D721Med (cell line): ENCODE measurements around the gene CPPED1.
"Not testable (repeated sequence)": the region's sequence is repeated elsewhere in the genome, so short reads cannot be mapped to it uniquely, and the experiment has no call there.

ENCODE experiments used
- DNase-seq: peaks from one replicate; pipeline ENCODE4 v3.0.0; 2011; ENCODE audit warnings: low spot score; ENCODE audit not compliant: insufficient read length
- FAIRE-seq: peaks from 2 replicates; lab custom pipeline; 2011; peaks lifted over from hg19 to GRCh38; lab: Jason Lieb, UNC
- CTCF ChIP-seq: IDR thresholded peaks from 2 replicates; pipeline ENCODE4 v1.5.1; 2012; ENCODE audit warnings: mild to moderate bottlenecking, control low read depth; ENCODE audit not compliant: insufficient read depth; ENCODE audit errors: missing control alignments

CPPED1 gene

DNA sequence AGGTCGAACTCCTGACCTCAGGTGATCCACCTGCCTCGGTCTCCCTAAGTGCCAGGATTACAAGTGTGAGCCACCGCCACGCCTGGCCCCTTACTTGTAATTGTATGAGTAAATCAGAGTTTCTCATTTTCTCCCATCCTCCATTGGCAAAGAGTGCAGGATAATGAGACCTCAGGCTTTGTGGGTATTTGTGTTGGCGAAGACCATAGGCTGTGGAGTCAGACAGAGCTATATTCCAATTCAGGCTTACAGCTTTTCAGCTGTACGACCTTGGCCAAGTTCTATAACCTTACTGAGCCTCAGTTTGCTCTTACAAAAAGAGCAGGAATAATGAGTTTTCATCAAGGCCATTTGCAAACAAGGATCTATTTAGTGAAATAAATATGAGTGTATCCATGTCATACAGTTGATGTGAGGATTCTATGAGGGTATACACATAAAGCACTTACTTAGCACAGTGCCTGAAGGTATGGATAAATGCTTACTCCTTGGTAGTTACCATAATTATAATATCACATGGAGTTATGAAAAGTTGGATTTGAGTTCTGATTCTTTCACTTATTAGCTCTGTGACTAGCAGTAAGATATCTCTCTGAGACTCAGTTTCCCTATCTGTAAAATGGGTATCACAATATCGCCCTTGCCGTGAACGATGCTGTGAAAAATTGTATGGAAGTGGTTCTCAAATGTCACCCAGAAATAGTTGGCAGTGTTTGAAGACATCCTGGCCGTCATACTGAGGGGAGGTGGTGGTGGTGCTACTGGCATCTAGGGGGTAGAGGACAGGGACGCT lies 25.6 kb upstream of the CPPED1 start:
- TF ChIP-seq CTCF = no peak
- DNase-seq = no peak
- no peak for FAIRE-seq

GRCh38 chr16:12828206-12828605 lies 24.5 kb upstream of the CPPED1 start:
- FAIRE-seq = no peak
- no peak for DNase-seq
- no peak for TF ChIP-seq CTCF

DNA sequence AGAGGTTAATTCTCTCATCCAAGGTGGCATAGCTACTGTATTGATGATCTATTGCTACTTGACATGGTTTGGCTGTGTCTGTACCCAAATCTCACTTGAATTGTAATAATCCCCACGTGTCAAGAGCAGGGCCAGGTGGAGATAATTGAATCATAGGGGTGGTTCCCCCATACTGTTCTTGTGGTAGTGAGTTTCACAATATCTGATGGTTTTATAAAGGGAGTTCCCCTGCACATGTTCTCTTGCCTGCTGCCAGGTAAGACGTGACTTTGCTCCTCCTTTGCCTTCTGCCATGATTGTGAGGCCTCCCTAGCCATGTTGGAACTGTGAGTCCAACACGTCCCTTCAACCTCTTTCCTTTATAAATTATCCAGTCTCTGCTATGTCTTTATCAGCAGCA lies 22.9 kb upstream of the CPPED1 start:
- no peak for TF ChIP-seq CTCF
- no peak for DNase-seq
- no peak for FAIRE-seq

DNA sequence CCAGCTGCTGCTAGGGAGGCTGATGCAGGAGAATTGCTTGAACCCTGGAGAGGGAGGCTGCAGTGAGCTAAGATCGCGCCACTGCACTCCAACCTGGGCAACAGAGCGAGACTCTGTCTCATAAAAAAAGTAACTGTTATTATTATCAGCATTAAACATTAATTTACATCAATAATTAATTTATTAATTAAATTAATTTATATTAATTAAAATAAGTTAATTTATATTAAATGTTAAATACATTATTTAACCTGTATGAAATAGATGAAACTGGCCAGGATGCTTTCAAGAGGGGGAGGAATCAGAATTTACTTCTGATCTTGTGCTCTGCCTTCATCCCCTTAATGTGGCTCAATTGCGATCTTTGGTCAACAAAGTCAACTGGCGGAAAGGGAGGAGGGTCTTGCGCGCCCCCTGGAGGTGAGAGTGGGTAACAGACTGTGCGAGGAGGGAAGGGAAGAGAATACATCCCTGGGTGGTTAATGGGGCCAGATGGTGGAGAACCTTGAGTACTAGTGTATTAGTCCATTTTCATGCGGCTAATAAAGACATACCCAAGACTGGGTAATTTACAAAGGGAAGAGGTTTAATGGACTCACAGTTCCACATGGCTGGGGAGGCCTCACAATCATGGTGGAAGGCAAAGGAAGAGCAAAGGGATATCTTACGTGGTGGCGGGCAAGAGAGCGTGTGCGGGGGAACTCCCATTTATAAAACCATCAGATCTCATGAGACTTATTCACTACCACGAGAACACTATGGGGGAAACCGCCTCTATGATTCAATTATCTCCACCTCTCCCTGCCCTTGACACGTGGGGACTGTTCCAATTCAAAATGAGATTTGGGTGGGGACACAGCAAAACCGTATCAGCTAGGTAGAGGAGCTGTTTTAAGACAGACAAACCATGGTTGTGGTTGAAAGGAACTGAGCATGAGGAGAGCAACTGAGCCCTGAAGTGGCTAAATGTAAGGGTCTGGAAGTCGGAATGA lies 15.7 kb upstream of the CPPED1 start:
- TF ChIP-seq CTCF = peak; percentile 90
- no peak for FAIRE-seq
- DNase-seq = no peak

- TF ChIP-seq CTCF = no peak
- FAIRE-seq = no peak
- DNase-seq = no peak
These were observed 14.6 kb upstream of the CPPED1 start for GRCh38 chr16:12818326-12818725.

DNA sequence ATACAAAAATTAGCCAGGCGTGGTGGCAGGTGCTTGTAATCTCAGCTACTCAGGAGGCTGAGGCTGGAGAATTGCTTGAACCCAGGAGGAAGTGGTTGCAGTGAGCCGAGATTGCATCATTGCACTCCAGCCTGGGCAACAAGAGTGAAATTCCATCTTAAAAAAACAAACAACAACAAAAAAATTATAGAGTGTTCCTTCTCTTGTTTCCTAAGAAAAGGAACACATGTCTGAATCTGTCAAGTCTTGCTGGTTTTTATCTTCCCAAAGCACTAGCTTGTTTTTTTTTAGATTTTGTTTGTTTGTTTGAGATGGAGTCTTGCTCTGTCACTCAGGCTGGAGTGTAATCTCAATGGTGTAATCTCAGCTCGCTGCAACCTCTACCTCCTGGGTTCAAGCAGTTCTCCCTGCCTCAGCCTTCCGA lies 13.1 kb upstream of the CPPED1 start:
- FAIRE-seq, DNase-seq: not testable (repeated sequence)

DNA sequence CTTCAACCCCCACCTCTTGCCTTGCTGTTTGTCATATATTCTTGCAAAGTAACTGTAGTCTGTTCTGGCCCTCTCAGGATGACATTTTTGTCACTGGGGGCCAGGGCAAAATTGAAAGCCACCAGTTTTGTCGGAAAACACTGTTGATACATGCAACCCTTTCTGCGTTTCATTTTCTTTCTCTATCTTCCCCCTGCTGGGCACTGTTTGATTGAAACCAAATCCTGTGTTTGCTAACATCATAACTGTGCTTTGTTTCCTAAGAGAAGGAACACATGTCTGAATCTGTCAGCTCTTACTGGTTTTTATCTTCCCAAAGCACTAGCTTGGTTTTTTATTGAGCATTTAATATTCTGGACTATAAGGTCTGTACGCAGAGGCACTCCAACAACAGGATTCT lies 11.7 kb upstream of the CPPED1 start:
- DNase-seq (no peak), FAIRE-seq (no peak)
- TF ChIP-seq CTCF = no peak

DNA sequence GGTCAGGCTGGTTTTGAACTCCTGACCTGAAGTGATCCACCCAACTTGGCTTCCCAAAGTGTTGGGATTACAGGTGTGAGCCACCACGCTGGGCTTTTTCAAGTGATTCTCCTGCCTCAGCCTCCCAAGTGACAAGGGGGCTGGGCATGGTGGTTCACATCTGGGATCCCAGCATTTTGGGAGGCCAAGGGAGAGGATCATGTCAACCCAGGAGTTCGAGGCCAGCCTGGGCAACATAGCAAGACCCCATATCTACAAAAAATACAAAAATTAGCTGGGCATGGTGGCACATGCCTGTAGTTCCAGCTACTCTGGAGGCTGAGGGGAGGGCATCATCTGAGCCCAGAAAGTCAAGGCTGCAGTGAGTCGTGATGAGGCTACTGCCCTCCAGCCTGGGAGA lies 10.0 kb upstream of the CPPED1 start:
- not testable (repeated sequence) for FAIRE-seq

DNA sequence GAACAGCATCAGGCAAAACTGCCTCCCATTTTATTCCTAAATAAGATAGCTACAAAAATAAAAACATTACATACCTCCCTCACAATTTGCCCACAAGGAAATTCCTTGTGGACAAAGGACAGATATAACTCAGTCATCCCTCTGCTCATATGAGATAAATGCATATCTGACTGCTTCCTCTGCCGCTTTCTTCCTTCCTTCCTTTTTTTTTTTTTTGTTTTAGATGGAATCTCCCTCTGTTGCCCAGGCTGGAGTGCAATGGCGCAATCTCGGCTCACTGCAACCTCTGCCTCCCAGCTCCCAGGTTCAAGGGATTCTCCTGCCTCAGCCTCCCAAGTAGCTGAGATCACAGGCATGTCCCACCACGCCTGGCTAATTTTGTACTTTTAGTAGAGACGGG lies 9.6 kb upstream of the CPPED1 start:
- not testable (repeated sequence) for FAIRE-seq, DNase-seq

More for the DNA sequence above, 10.0 kb upstream of the CPPED1 start:
- not testable (repeated sequence) for DNase-seq
